EL (cell line): ENCODE data around the gene NUP160.
"Not testable (repeated sequence)": the region's sequence is repeated elsewhere in the genome, so short reads cannot be mapped to it uniquely, and the experiment has no call there.

Experiments used
- DNase-seq: peaks from one replicate; pipeline ENCODE4 v3.0.0-alpha.2; 2016

Gene NUP160

GRCh38 chr11:47860536-47860935, 12.4 kb upstream of the NUP160 start:
- no peak for DNase-seq

- DNase-seq, result peak; percentile 68
Measured at GRCh38 chr11:47857892-47858543, 9.9 kb upstream of the NUP160 start.

GRCh38 chr11:47857485-47857884, 9.3 kb upstream of the NUP160 start:
- no peak for DNase-seq

GRCh38 chr11:47856186-47856585, 8.0 kb upstream of the NUP160 start:
- no peak for DNase-seq

- DNase-seq, result no peak
Measured at GRCh38 chr11:47854667-47855066, 6.5 kb upstream of the NUP160 start.

- no peak for DNase-seq
Measured at GRCh38 chr11:47852053-47852452, 3.9 kb upstream of the NUP160 start.

- DNase-seq, result no peak
Measured at GRCh38 chr11:47850337-47850736, 2.2 kb upstream of the NUP160 start.

GRCh38 chr11:47848700-47849155, 578 bp upstream of the NUP160 start:
- DNase-seq, result no peak

- DNase-seq, result no peak
Measured at GRCh38 chr11:47847537-47847891, 636 bp downstream of the NUP160 start.

GRCh38 chr11:47846998-47847397, 1.2 kb downstream of the NUP160 start:
- DNase-seq, result no peak

GRCh38 chr11:47843361-47844055, 4.6 kb downstream of the NUP160 start:
- DNase-seq, result no peak

GRCh38 chr11:47842749-47843148, 5.4 kb downstream of the NUP160 start:
- no peak for DNase-seq

- no peak for DNase-seq
Measured at GRCh38 chr11:47837929-47838328, 10.2 kb downstream of the NUP160 start.

- no peak for DNase-seq
Measured at GRCh38 chr11:47837292-47837691, 10.9 kb downstream of the NUP160 start.

GRCh38 chr11:47830013-47830412, 18.1 kb downstream of the NUP160 start:
- DNase-seq, result not testable (repeated sequence)

- DNase-seq, result no peak
Measured at GRCh38 chr11:47828284-47828683, 19.9 kb downstream of the NUP160 start.

- DNase-seq, result not testable (repeated sequence)
Measured at GRCh38 chr11:47822664-47823063, 25.5 kb downstream of the NUP160 start.

GRCh38 chr11:47819743-47820142, 28.4 kb downstream of the NUP160 start:
- no peak for DNase-seq

GRCh38 chr11:47800759-47801158, 47.4 kb downstream of the NUP160 start:
- no peak for DNase-seq

GRCh38 chr11:47797633-47798032, 50.5 kb downstream of the NUP160 start:
- DNase-seq, result peak; percentile 78

GRCh38 chr11:47791774-47792430, 56.2 kb downstream of the NUP160 start:
- no peak for DNase-seq

GRCh38 chr11:47790017-47790416, 58.1 kb downstream of the NUP160 start:
- not testable (repeated sequence) for DNase-seq

GRCh38 chr11:47788181-47788580, 60.0 kb downstream of the NUP160 start:
- DNase-seq, result no peak

- DNase-seq, result no peak
Measured at GRCh38 chr11:47786373-47786772, 61.8 kb downstream of the NUP160 start.
